Mammary epithelial cell (primary cell): ENCODE measurements around the gene GRIN2C.
"Not testable (repeated sequence)": the region's sequence is repeated elsewhere in the genome, so short reads cannot be mapped to it uniquely, and the experiment has no call there.

Experiments
- CTCF ChIP-seq, 2 donors: IDR thresholded peaks in 1 of 2; conservative IDR thresholded peaks in 1 of 2; 2 replicates each; pipeline ENCODE4 v1.5.1; 2011 to 2012; ENCODE audit warnings: inconsistent platforms in 2 of 2, low read length in 2 of 2, mild to moderate bottlenecking in 2 of 2, control low read depth in 1 of 2, low read depth in 1 of 2; ENCODE audit not compliant: insufficient read depth in 1 of 2; ENCODE audit errors: extremely low read depth in 1 of 2
- EZH2 ChIP-seq: IDR thresholded peaks from 2 replicates; pipeline ENCODE4 v1.6.1; 2012; ENCODE audit warnings: low read length, inconsistent platforms, borderline replicate concordance

DNA sequence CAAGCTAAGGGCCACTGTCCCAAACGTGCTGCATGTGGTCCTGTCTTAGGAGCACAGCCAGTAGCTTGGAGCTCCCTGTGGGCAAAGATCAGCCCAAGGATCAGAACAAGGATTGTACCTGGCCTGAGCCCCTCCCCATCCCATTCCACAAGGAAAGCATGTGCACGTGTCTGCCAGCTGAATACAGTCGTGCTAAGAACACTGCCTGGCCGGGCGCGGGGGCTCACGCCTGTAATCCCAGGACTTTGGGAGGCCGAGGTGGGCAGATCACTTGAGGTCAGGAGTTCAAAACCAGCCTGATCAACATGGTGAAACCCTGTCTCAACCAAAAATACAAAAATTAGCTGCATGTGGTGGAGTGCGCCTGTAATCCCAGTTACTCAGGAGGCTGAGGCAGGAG is 10.3 kb upstream of the GRIN2C start:
- TF ChIP-seq CTCF (conservative IDR thresholded peaks at IDR 0.05 in 1 of 2, IDR thresholded peaks at IDR 0.05 in 1 of 2; ENCODE audit: extremely low read depth in 1 of 2, insufficient read depth in 1 of 2, low read depth in 1 of 2, low read length in 2 of 2); EZH2: not testable (repeated sequence)
